BE2C (cell line): ENCODE measurements around the gene CYP4F3.

Source experiments
- DNase-seq: peaks from one replicate; pipeline ENCODE4 v3.0.0-alpha.2; 2020
- H3K27me3 ChIP-seq: fragments of 250-450 bp; sonication (Bioruptor Pico); 2 replicates; pipeline ENCODE4 v1.5.1; 2020; ENCODE audit warnings: mild to moderate bottlenecking
- H3K36me3 ChIP-seq: fragments of 250-450 bp; sonication (Bioruptor Pico); 2 replicates; pipeline ENCODE4 v1.5.1; 2020; ENCODE audit warnings: mild to moderate bottlenecking
- H3K4me1 ChIP-seq: fragments of 250-450 bp; sonication (Bioruptor Pico); 2 replicates; pipeline ENCODE4 v1.5.1; 2020
- H3K4me3 ChIP-seq: 2 replicates; pipeline ENCODE4 v1.5.1; 2011; ENCODE audit warnings: low read depth, low read length
- H3K9me3 ChIP-seq: fragments of 250-450 bp; sonication (Bioruptor Pico); 2 replicates; pipeline ENCODE4 v1.5.1; 2020
- TF ChIP-seq, protein P1 (sequence below): IDR thresholded peaks from 2 replicates; pipeline ENCODE4 v1.5.1; 2012; ENCODE audit warnings: mild to moderate bottlenecking, low read depth, low read length

Gene CYP4F3

DNA sequence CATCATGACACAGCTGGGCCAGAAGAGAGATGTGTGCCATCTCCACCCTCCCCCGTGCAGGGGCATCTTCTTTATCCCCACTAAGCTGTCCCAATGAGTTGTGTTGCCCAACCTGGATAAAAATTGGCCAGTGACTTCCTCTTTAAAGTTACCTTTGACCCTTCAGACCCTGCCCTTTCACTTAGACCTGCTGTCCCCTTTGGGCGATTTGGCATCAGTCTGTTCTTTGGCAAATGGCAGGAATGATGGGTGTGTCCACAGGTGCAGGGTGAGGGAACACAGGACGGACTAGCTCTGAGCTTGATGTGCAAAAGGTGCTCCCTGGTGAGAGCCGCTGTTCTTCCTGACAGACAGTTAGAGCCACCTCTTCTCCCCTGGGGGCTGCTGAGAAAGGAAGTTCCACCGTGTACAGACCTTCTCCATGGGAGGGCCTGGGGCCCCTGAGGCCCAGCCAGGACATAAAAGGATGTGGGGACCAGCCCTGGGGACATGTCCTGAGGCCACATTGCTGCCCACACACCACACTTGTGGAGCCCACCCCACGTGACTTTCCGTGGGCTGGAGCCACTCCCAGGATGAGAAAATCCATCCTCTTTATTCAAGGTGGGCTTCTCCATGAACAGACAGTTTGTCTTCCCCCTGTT, 23.9 kb upstream of the CYP4F3 start:
- no peaks in the 10 kb centered on the region for H3K4me1 ChIP-seq
- no peaks in the 10 kb centered on the region for H3K36me3 ChIP-seq
- no peaks in the 10 kb centered on the region for H3K9me3 ChIP-seq
- H3K4me3 ChIP-seq, result no peak overlapping the region
- TF ChIP-seq, protein P1, sequence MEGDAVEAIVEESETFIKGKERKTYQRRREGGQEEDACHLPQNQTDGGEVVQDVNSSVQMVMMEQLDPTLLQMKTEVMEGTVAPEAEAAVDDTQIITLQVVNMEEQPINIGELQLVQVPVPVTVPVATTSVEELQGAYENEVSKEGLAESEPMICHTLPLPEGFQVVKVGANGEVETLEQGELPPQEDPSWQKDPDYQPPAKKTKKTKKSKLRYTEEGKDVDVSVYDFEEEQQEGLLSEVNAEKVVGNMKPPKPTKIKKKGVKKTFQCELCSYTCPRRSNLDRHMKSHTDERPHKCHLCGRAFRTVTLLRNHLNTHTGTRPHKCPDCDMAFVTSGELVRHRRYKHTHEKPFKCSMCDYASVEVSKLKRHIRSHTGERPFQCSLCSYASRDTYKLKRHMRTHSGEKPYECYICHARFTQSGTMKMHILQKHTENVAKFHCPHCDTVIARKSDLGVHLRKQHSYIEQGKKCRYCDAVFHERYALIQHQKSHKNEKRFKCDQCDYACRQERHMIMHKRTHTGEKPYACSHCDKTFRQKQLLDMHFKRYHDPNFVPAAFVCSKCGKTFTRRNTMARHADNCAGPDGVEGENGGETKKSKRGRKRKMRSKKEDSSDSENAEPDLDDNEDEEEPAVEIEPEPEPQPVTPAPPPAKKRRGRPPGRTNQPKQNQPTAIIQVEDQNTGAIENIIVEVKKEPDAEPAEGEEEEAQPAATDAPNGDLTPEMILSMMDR, result no peak
- no peaks in the 10 kb centered on the region for H3K27me3 ChIP-seq
- DNase-seq, result no peak

DNA sequence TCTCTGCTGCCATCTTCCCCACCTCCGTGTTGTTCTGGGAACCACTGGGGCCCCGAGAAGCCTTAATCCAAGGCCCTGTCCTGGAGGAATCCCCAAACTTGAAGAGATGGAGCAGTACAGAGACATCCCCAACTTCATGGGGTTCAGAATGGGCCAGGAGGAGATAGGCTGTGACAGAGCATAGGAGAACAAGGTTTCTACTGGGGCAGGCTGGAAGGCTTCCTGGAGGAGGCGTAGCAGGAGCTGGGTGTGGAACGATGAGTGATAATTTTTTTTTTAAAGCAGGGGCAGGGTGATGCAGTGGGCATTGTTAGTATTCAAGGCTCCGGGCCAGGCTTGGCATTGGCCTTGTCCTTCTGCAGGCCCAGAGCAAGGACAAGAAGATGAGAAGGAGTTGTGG, 22.4 kb upstream of the CYP4F3 start:
- no peak for DNase-seq
- Histone ChIP-seq H3K9me3 (no peaks in the 10 kb centered on the region), H3K27me3 (no peaks in the 10 kb centered on the region), H3K36me3 (no peaks in the 10 kb centered on the region), H3K4me3 (no peak overlapping the region), H3K4me1 (no peaks in the 10 kb centered on the region)
- TF ChIP-seq, protein P1, result no peak

DNA sequence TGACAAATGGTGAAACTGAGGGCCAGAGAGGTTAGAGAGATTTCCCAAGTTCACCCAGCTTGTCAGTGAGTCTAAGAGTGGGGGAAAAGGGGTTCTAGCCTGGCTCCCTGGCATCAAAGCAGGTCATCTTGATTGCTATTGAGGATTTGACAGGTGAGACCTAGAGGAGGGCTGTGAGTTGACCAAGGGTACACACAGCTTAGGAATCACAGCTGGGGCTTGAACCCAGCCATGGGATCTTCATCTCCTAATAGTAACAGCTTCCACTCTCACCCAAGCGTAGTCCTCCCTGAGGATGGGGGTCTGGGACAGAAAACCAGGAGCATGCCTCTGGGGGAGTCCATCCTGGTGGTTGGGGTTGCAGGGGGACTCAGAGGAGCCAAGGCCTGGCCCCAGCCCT, 18.9 kb upstream of the CYP4F3 start:
- Histone ChIP-seq H3K4me3 (no peak overlapping the region), H3K9me3 (no peaks in the 10 kb centered on the region), H3K36me3 (no peaks in the 10 kb centered on the region), H3K4me1 (no peaks in the 10 kb centered on the region), H3K27me3 (no peaks in the 10 kb centered on the region)
- DNase-seq, result no peak
- TF ChIP-seq, protein P1, result no peak

DNA sequence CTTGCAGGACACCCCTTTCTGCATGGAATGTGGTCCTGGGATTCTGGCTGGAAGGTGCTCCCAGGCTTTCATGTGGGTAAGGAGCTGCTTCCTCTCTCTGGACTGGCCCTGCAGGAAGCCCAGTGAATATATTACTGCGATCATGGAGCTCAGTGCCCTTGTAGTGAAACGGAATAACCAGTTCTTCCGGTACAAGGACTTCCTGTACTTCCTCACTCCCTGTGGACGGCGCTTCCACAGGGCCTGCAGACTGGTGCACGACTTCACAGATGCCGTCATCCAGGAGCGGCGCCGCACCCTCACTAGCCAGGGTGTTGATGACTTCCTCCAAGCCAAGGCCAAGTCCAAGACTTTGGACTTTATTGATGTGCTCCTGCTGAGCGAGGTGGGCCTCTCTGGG, 17.7 kb upstream of the CYP4F3 start:
- no peak for DNase-seq
- no peak overlapping the region for H3K4me3 ChIP-seq
- no peaks in the 10 kb centered on the region for H3K36me3 ChIP-seq
- no peaks in the 10 kb centered on the region for H3K9me3 ChIP-seq
- no peaks in the 10 kb centered on the region for H3K4me1 ChIP-seq
- TF ChIP-seq, protein P1, result no peak
- no peaks in the 10 kb centered on the region for H3K27me3 ChIP-seq

DNA sequence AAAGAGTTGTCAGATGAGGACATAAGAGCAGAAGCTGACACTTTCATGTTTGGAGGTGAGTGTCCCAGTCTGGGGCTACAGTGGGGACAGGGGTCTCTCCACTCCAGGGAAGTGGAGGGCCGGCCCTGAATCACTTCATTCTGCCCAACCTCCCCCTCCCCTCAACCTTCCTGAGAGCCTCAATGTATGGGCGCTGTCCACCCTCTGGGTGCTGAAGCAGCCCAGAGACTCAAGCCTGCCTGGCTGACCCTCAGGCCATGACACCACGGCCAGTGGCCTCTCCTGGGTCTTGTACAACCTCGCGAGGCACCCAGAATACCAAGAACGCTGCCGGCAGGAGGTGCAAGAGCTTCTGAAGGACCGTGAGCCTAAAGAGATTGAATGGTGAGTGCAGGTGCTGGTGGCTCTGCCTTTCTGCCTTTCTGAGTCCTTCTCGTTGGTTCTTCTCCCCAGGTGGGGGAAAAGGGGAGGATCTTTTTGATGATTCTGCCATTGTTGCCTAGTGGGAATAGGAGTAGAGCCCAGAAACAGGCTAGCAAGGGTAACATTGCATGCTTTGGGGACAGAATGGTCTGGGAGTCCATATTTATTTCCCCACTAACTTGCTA, 16.9 kb upstream of the CYP4F3 start:
- no peak for DNase-seq
- no peaks in the 10 kb centered on the region for H3K9me3 ChIP-seq
- TF ChIP-seq, protein P1, result no peak
- no peaks in the 10 kb centered on the region for H3K4me1 ChIP-seq
- H3K4me3 ChIP-seq, result no peak overlapping the region
- no peaks in the 10 kb centered on the region for H3K27me3 ChIP-seq
- H3K36me3 ChIP-seq, result no peaks in the 10 kb centered on the region

DNA sequence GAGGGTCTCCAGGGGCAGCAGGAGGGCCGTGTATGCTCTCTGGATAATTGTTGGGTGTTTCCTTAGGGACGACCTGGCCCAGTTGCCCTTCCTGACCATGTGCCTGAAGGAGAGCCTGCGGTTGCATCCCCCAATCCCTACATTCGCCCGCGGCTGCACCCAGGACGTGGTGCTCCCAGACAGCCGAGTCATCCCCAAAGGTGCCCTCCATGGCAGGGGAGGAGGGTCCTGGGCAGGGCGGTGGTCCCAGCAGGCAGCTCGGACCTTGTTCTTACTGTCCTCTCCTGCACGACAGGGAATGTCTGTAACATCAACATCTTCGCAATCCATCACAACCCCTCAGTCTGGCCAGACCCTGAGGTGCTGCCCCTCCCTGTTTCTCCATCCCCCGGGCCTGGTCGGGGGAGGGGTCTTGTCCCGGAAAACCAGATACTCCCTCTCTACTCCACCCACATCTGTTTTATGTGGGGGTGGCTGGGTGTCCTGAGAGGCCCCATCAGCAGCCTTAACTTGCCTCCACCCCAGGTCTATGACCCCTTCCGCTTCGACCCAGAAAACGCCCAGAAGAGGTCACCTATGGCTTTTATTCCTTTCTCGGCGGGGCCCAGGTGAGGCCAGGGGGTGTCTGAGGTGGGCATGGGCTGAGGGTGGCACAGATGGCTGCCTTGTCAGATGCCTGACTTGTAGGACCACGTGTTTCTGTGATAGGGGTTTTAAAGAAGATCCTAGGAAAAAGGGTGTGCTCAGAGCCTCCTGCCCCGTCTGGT, 12.3 kb upstream of the CYP4F3 start:
- no peaks in the 10 kb centered on the region for H3K9me3 ChIP-seq
- DNase-seq, result no peak

More for the DNA sequence above, 12.3 kb upstream of the CYP4F3 start:
- TF ChIP-seq, protein P1, result no peak
- Histone ChIP-seq H3K36me3 (no peaks in the 10 kb centered on the region), H3K4me3 (no peak overlapping the region), H3K4me1 (no peaks in the 10 kb centered on the region), H3K27me3 (no peaks in the 10 kb centered on the region)
